Neural progenitor cell (in vitro differentiated cells): ENCODE measurements around the gene OR8G5.

Source experiments
- EZH2 ChIP-seq: fragments of 200-600 bp; sonication (generic); IDR thresholded peaks from 2 replicates; pipeline ENCODE4 v1.6.1; 2017; ENCODE audit warnings: antibody characterized with exemption, mild to moderate bottlenecking, moderate library complexity
- EZH2phosphoT487 ChIP-seq: fragments of 200-600 bp; sonication (generic); IDR thresholded peaks from 2 replicates; pipeline ENCODE4 v1.6.1; 2017; ENCODE audit warnings: antibody characterized with exemption
- TF ChIP-seq, protein P1 (sequence below): fragments of 200-600 bp; sonication (generic); IDR thresholded peaks from 2 replicates; pipeline ENCODE4 v1.5.1; 2017; ENCODE audit warnings: antibody characterized with exemption, mild to moderate bottlenecking

- TF ChIP-seq, protein P1, sequence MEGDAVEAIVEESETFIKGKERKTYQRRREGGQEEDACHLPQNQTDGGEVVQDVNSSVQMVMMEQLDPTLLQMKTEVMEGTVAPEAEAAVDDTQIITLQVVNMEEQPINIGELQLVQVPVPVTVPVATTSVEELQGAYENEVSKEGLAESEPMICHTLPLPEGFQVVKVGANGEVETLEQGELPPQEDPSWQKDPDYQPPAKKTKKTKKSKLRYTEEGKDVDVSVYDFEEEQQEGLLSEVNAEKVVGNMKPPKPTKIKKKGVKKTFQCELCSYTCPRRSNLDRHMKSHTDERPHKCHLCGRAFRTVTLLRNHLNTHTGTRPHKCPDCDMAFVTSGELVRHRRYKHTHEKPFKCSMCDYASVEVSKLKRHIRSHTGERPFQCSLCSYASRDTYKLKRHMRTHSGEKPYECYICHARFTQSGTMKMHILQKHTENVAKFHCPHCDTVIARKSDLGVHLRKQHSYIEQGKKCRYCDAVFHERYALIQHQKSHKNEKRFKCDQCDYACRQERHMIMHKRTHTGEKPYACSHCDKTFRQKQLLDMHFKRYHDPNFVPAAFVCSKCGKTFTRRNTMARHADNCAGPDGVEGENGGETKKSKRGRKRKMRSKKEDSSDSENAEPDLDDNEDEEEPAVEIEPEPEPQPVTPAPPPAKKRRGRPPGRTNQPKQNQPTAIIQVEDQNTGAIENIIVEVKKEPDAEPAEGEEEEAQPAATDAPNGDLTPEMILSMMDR = no peak
- no peak for TF ChIP-seq EZH2
- no peak for TF ChIP-seq EZH2phosphoT487
These were observed 19.9 kb downstream of the OR8G5 start for GRCh38 chr11:124276081-124276480.
